Stimulated activated naive CD8-positive, alpha-beta T cell treated with anti-CD3 and anti-CD28 coated beads, Interleukin-15, amount 100 ng/mL, for 72 hours (primary cell): ENCODE data around the gene TYW1B.
"Not testable (repeated sequence)": the region's sequence is repeated elsewhere in the genome, so short reads cannot be mapped to it uniquely, and the experiment has no call there.

Experiments used
- ATAC-seq: fragments of 150-1000 bp; cut with Tn5 transposase; 2 replicates; pipeline ENCODE4 v1.10.0; 2021; ENCODE audit warnings: mild to moderate bottlenecking, moderate library complexity
- DNase-seq, 2 donors: peaks; one replicate each; pipeline ENCODE4 v3.0.0; 2021 to 2022
- H3K27ac Mint-ChIP-seq, 2 donors: one replicate each; pipeline ENCODE4 v1.8.0; 2022; ENCODE audit warnings: mild to moderate bottlenecking in 2 of 2, mixed read lengths in 2 of 2, moderate library complexity in 2 of 2
- H3K27me3 Mint-ChIP-seq: one replicate; pipeline ENCODE4 v1.8.0; 2022; ENCODE audit warnings: mixed read lengths
- H3K4me1 Mint-ChIP-seq: one replicate; pipeline ENCODE4 v1.8.0; 2022; ENCODE audit warnings: mild to moderate bottlenecking, mixed read lengths
- H3K4me3 Mint-ChIP-seq, 2 donors: one replicate each; pipeline ENCODE4 v1.8.0; 2022; ENCODE audit warnings: mild to moderate bottlenecking in 2 of 2, mixed read lengths in 2 of 2, moderate library complexity in 1 of 2
- H3K9me3 Mint-ChIP-seq, 2 donors: one replicate each; pipeline ENCODE4 v1.8.0; 2022; ENCODE audit warnings: mixed read lengths in 2 of 2

Gene TYW1B

GRCh38 chr7:72827839-72828591 lies at the start of gene TYW1B:
TYW1B (minus strand) TSS chr7:72828200; CDS start chr7:72828075, 125 bp downstream.
- Mint-ChIP-seq H3K4me1 (peaks cover 28% of the 10 kb centered on the region), H3K4me3 (peak within 1 kb of the TSS; percentile 90 to 97), H3K27ac (peak within 1 kb of the TSS; percentile 86 to 92)
- not testable (repeated sequence) for H3K9me3 Mint-ChIP-seq, H3K27me3 Mint-ChIP-seq
- DNase-seq (peak; percentile 99), ATAC-seq (peak; percentile 94)

- H3K27me3 Mint-ChIP-seq, result peaks cover 23% of the 10 kb centered on the region
- not testable (repeated sequence) for ATAC-seq, DNase-seq, H3K9me3 Mint-ChIP-seq, H3K27ac Mint-ChIP-seq, H3K4me3 Mint-ChIP-seq, H3K4me1 Mint-ChIP-seq
Observed at GRCh38 chr7:72867591-72867990, 39.6 kb upstream of the TYW1B start.

- not testable (repeated sequence) for H3K4me1 Mint-ChIP-seq, H3K9me3 Mint-ChIP-seq, H3K4me3 Mint-ChIP-seq, H3K27ac Mint-ChIP-seq, ATAC-seq, H3K27me3 Mint-ChIP-seq, DNase-seq
Observed at GRCh38 chr7:72858846-72859400, 30.9 kb upstream of the TYW1B start.

- ATAC-seq, result not testable (repeated sequence)
Observed at GRCh38 chr7:72857925-72858324, 29.9 kb upstream of the TYW1B start.

GRCh38 chr7:72855261-72855660 lies 27.3 kb upstream of the TYW1B start:
- H3K9me3 Mint-ChIP-seq, DNase-seq, H3K27me3 Mint-ChIP-seq, H3K4me3 Mint-ChIP-seq, ATAC-seq, H3K27ac Mint-ChIP-seq, H3K4me1 Mint-ChIP-seq: not testable (repeated sequence)

More at GRCh38 chr7:72857925-72858324, 29.9 kb upstream of the TYW1B start:
- not testable (repeated sequence) for H3K27ac Mint-ChIP-seq, H3K4me1 Mint-ChIP-seq, H3K27me3 Mint-ChIP-seq, H3K4me3 Mint-ChIP-seq, DNase-seq, H3K9me3 Mint-ChIP-seq

- not testable (repeated sequence) for ATAC-seq, H3K27ac Mint-ChIP-seq, H3K27me3 Mint-ChIP-seq, H3K4me3 Mint-ChIP-seq, H3K4me1 Mint-ChIP-seq, H3K9me3 Mint-ChIP-seq, DNase-seq
Observed at GRCh38 chr7:72852937-72853336, 24.9 kb upstream of the TYW1B start.

- H3K4me3 Mint-ChIP-seq, H3K27me3 Mint-ChIP-seq, H3K27ac Mint-ChIP-seq: not testable (repeated sequence)
Observed at GRCh38 chr7:72850746-72851145, 22.7 kb upstream of the TYW1B start.

GRCh38 chr7:72844146-72844545 lies 16.1 kb upstream of the TYW1B start:
- not testable (repeated sequence) for H3K4me3 Mint-ChIP-seq, ATAC-seq, H3K27me3 Mint-ChIP-seq, H3K4me1 Mint-ChIP-seq, DNase-seq, H3K27ac Mint-ChIP-seq
- peaks cover 17 to 18% of the 10 kb centered on the region in 2 donors for H3K9me3 Mint-ChIP-seq

More at GRCh38 chr7:72850746-72851145, 22.7 kb upstream of the TYW1B start:
- not testable (repeated sequence) for H3K4me1 Mint-ChIP-seq, H3K9me3 Mint-ChIP-seq, ATAC-seq, DNase-seq

- H3K4me1 Mint-ChIP-seq, DNase-seq, H3K4me3 Mint-ChIP-seq, ATAC-seq, H3K27me3 Mint-ChIP-seq, H3K27ac Mint-ChIP-seq: not testable (repeated sequence)
- peaks cover 17 to 18% of the 10 kb centered on the region in 2 donors for H3K9me3 Mint-ChIP-seq
Observed at GRCh38 chr7:72843166-72843565, 15.2 kb upstream of the TYW1B start.

GRCh38 chr7:72840966-72841511 lies 13.0 kb upstream of the TYW1B start:
- H3K9me3 Mint-ChIP-seq, result peaks cover 17 to 18% of the 10 kb centered on the region in 2 donors
- not testable (repeated sequence) for H3K27me3 Mint-ChIP-seq, H3K4me3 Mint-ChIP-seq, ATAC-seq, H3K4me1 Mint-ChIP-seq, DNase-seq
- H3K27ac Mint-ChIP-seq, result peak overlapping the region in 1 of 2 donors; percentile 79

GRCh38 chr7:72838315-72838714 lies 10.3 kb upstream of the TYW1B start:
- DNase-seq, result not testable (repeated sequence)

GRCh38 chr7:72837291-72837690 lies 9.3 kb upstream of the TYW1B start:
- not testable (repeated sequence) for H3K4me3 Mint-ChIP-seq, H3K27ac Mint-ChIP-seq, ATAC-seq, H3K27me3 Mint-ChIP-seq, DNase-seq
- peaks cover 20% of the 10 kb centered on the region for H3K4me1 Mint-ChIP-seq
- H3K9me3 Mint-ChIP-seq, result peaks cover 17 to 18% of the 10 kb centered on the region in 2 donors

More at GRCh38 chr7:72838315-72838714, 10.3 kb upstream of the TYW1B start:
- H3K27me3 Mint-ChIP-seq, ATAC-seq, H3K4me3 Mint-ChIP-seq: not testable (repeated sequence)
- Mint-ChIP-seq H3K9me3 (peaks cover 17 to 18% of the 10 kb centered on the region in 2 donors), H3K27ac (peak overlapping the region in 1 of 2 donors; percentile 59), H3K4me1 (peaks cover 10% of the 10 kb centered on the region)

GRCh38 chr7:72830567-72830966 lies 2.6 kb upstream of the TYW1B start:
- peaks cover 33% of the 10 kb centered on the region for H3K4me1 Mint-ChIP-seq
- H3K4me3 Mint-ChIP-seq, result peak overlapping the region; percentile 89 to 90
- not testable (repeated sequence) for ATAC-seq, H3K27me3 Mint-ChIP-seq, DNase-seq, H3K9me3 Mint-ChIP-seq
- peak overlapping the region; percentile 97 for H3K27ac Mint-ChIP-seq

GRCh38 chr7:72829687-72830354 lies 1.8 kb upstream of the TYW1B start:
- peak overlapping the region; percentile 89 to 90 for H3K4me3 Mint-ChIP-seq
- H3K27ac Mint-ChIP-seq, result peak overlapping the region; percentile 97
- H3K9me3 Mint-ChIP-seq, H3K27me3 Mint-ChIP-seq: not testable (repeated sequence)
- H3K4me1 Mint-ChIP-seq, result peaks cover 33% of the 10 kb centered on the region
- ATAC-seq (peak; percentile 59), DNase-seq (peak in 1 of 2 donors; percentile 60)

- ATAC-seq (peak; percentile 67), DNase-seq (peak; percentile 96 to 98)
- peak overlapping the region; percentile 97 for H3K27ac Mint-ChIP-seq
- H3K27me3 Mint-ChIP-seq, H3K9me3 Mint-ChIP-seq: not testable (repeated sequence)
- peak overlapping the region; percentile 89 to 90 for H3K4me3 Mint-ChIP-seq
- peaks cover 33% of the 10 kb centered on the region for H3K4me1 Mint-ChIP-seq
Observed at GRCh38 chr7:72829291-72829686, 1.3 kb upstream of the TYW1B start.
